HG02623 (cell line): ENCODE data around the gene STARD3NL.
"Not testable (repeated sequence)": the region's sequence is repeated elsewhere in the genome, so short reads cannot be mapped to it uniquely, and the experiment has no call there.

Experiments
- ATAC-seq: cut with Tn5 transposase; IDR thresholded peaks from one replicate; pipeline ENCODE4 v1.9.1; 2021; ENCODE audit warnings: moderate library complexity; ENCODE audit not compliant: unreplicated experiment

Gene STARD3NL

GRCh38 chr7:38178004-38178694 is at the start of gene STARD3NL:
Gene STARD3NL (plus strand): TSS chr7:38178245. CDS start chr7:38207505, 29,260 bp downstream.
- ATAC-seq = peak; percentile 99

GRCh38 chr7:38129162-38129561 is 48.9 kb upstream of the STARD3NL start:
- ATAC-seq = no peak

GRCh38 chr7:38129579-38129978 is 48.5 kb upstream of the STARD3NL start:
- ATAC-seq = no peak

GRCh38 chr7:38138171-38138570 is 39.9 kb upstream of the STARD3NL start:
- ATAC-seq = no peak

- ATAC-seq = no peak
Observed at GRCh38 chr7:38141187-38141586, 36.9 kb upstream of the STARD3NL start.

- peak; percentile 91 for ATAC-seq
Observed at GRCh38 chr7:38142736-38143135, 35.3 kb upstream of the STARD3NL start.

- ATAC-seq = no peak
Observed at GRCh38 chr7:38147005-38147404, 31.0 kb upstream of the STARD3NL start.

- no peak for ATAC-seq
Observed at GRCh38 chr7:38151556-38151955, 26.5 kb upstream of the STARD3NL start.

- no peak for ATAC-seq
Observed at GRCh38 chr7:38153515-38153914, 24.5 kb upstream of the STARD3NL start.

GRCh38 chr7:38154278-38154677 is 23.8 kb upstream of the STARD3NL start:
- no peak for ATAC-seq

GRCh38 chr7:38160003-38160571 is 18.0 kb upstream of the STARD3NL start:
- no peak for ATAC-seq

- no peak for ATAC-seq
Observed at GRCh38 chr7:38162036-38162435, 16.0 kb upstream of the STARD3NL start.

- no peak for ATAC-seq
Observed at GRCh38 chr7:38163671-38164070, 14.4 kb upstream of the STARD3NL start.

GRCh38 chr7:38168890-38169570 is 9.0 kb upstream of the STARD3NL start:
- no peak for ATAC-seq

- ATAC-seq = no peak
Observed at GRCh38 chr7:38169847-38170246, 8.2 kb upstream of the STARD3NL start.

GRCh38 chr7:38171623-38172391 is 6.2 kb upstream of the STARD3NL start:
- peak; percentile 65 for ATAC-seq

- ATAC-seq = not testable (repeated sequence)
Observed at GRCh38 chr7:38175547-38175946, 2.5 kb upstream of the STARD3NL start.

- ATAC-seq = no peak
Observed at GRCh38 chr7:38177621-38178003, 433 bp upstream of the STARD3NL start.

GRCh38 chr7:38178695-38179344 is 775 bp downstream of the STARD3NL start:
- peak; percentile 23 for ATAC-seq

GRCh38 chr7:38179776-38180226 is 1.8 kb downstream of the STARD3NL start:
- ATAC-seq = no peak

- ATAC-seq = no peak
Observed at GRCh38 chr7:38181111-38181510, 3.1 kb downstream of the STARD3NL start.
